SK-N-MC (cell line): ENCODE results near the gene FBLN2.

Experiments used
- EZH2 ChIP-seq: fragments of 200-600 bp; sonication (generic); IDR thresholded peaks from one replicate; pipeline ENCODE4 v1.6.1; 2017; ENCODE audit warnings: antibody characterized with exemption
- POLR2AphosphoS5 ChIP-seq: IDR thresholded peaks from 2 replicates; pipeline ENCODE4 v1.6.1; 2012; ENCODE audit warnings: mild to moderate bottlenecking, low read depth, low read length, borderline replicate concordance

GRCh38 chr3:13636186-13636585 is 87.3 kb downstream of the FBLN2 start:
- TF ChIP-seq EZH2 (no peak), POLR2AphosphoS5 (no peak)
